ENCODE data around the gene KCNAB1. TPM values are rescaled to one million over a fixed set of nuclear protein-coding genes. Genes with fewer than 3 reads are reported as not detected.

Gene KCNAB1
- total RNA-seq, 1 experiment from 2014 or later, result 1.4 TPM

DNA sequence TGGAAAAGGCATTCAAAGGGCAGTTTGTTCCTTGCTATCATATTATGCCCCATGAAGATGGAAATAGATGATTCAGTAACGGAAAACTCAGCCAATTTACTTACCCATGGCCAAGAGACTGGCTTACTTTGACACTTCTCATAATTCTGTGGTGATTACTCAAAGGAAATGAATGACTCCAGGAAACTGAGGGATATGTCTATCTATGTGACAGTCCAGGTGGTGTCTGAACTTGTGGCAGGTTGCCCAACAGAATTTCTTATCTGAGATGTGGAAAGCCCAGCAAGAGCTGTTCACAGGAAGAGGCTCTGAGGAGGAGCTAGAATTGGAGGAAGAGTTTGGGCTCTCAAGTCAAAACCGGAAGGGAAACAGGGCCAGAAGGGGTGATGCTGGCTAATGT lies 91.2 kb downstream of the KCNAB1 start:
- Histone ChIP-seq H3K9me2 (ENCODE audit: insufficient read depth) (0 out of 2 replicates have a peak, but pooled peaks cover 9% of the 10 kb centered on the region), H3K4me3 (no peak overlapping the region), H2AFZ (no peak overlapping the region), H3K79me2 (ENCODE audit: low read depth) (no peaks in the 10 kb centered on the region), H3K9me3 (ENCODE audit: insufficient read depth, low read depth) (no peaks in the 10 kb centered on the region; the same call in 1 of the 2 replicates), H4K20me1 (ENCODE audit: insufficient read depth) (no peaks in the 10 kb centered on the region), H3F3A (ENCODE audit: insufficient read depth, low read depth) (no peaks in the 10 kb centered on the region), H3K27me3 (ENCODE audit: insufficient read depth, low read depth) (no peaks in the 10 kb centered on the region), H3K36me3 (ENCODE audit: low read depth) (no peaks in the 10 kb centered on the region), H3K4me2 (no peak overlapping the region), H3K27ac (no peak overlapping the region), H3K4me1 (replicated peaks; ENCODE audit: insufficient read depth) (no peaks in the 10 kb centered on the region)
- CTCF ChIA-PET, result no interaction called here
- TF ChIP-seq CTCF (conservative IDR thresholded peaks at IDR 0.05) (no peak), EZH2 (IDR thresholded peaks at IDR 0.05; ENCODE audit: low read depth) (no peak)
- no peak for DNase-seq
- POLR2A ChIA-PET (ENCODE audit: unreplicated experiment), result interaction anchor here (0.6 to 0.7 kb wide), 2 partner anchors 243 to 876 kb away, joined by 3 read pairs; no protein-coding TSS in a partner anchor
- no TSS peak for BruUV-seq (replicated peaks)
- intact Hi-C loops (cut with micrococcal nuclease; ENCODE audit: unreplicated experiment), result no loop called here

- H3K9me2 ChIP-seq (ENCODE audit: insufficient read depth), result no peaks in the 10 kb centered on the region
- H2AFZ ChIP-seq, result no peak overlapping the region
- no peaks in the 10 kb centered on the region for H4K20me1 ChIP-seq (ENCODE audit: insufficient read depth)
- H3K27me3 ChIP-seq (ENCODE audit: insufficient read depth, low read depth), result no peaks in the 10 kb centered on the region
- no peak overlapping the region for H3K27ac ChIP-seq
- no peaks in the 10 kb centered on the region for H3K36me3 ChIP-seq (ENCODE audit: low read depth)
- no peak overlapping the region for H3K4me2 ChIP-seq
- no peaks in the 10 kb centered on the region for H3K79me2 ChIP-seq (ENCODE audit: low read depth)
- no peak for DNase-seq
- no TSS peak for BruUV-seq (replicated peaks)
- CTCF ChIA-PET, result no interaction called here
- intact Hi-C loops (cut with micrococcal nuclease; ENCODE audit: unreplicated experiment), result no loop called here
- POLR2A ChIA-PET (ENCODE audit: unreplicated experiment), result no interaction called here
- H3F3A ChIP-seq (ENCODE audit: insufficient read depth, low read depth), result no peaks in the 10 kb centered on the region
- H3K4me3 ChIP-seq, result no peak overlapping the region
- TF ChIP-seq CTCF (conservative IDR thresholded peaks at IDR 0.05) (no peak), EZH2 (IDR thresholded peaks at IDR 0.05; ENCODE audit: low read depth) (no peak)
- peaks cover 11% of the 10 kb centered on the region for H3K4me1 ChIP-seq (replicated peaks; ENCODE audit: insufficient read depth)
- H3K9me3 ChIP-seq (ENCODE audit: insufficient read depth, low read depth), result no peaks in the 10 kb centered on the region; the same call in 1 of the 2 replicates
Observed at GRCh38 chr3:156214676-156215075, 94.3 kb downstream of the KCNAB1 start.

DNA sequence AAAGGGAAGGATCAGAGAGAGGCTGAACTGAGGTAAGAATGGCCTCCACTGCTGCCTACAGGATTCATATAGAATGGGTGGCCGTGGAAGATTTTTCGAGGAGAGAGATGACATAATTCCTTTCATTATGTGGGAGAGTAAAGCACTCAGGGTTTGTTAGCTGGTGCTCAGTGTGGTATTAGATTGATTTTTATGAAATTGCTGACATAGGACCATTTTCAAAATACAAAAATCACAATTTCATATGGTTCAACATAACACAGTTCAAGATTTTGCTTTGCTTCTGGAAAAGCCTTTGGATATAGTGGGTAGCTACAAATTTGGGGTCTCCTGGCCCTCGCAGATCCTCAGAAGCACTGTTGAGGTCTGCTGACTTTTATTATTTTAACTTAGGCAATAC lies 95.4 kb downstream of the KCNAB1 start:
- DNase-seq, result no peak
- no TSS peak for BruUV-seq (replicated peaks)
- Histone ChIP-seq H3K79me2 (ENCODE audit: low read depth) (no peaks in the 10 kb centered on the region), H3K27ac (no peak overlapping the region), H4K20me1 (ENCODE audit: insufficient read depth) (no peaks in the 10 kb centered on the region), H3K9me3 (ENCODE audit: insufficient read depth, low read depth) (no peaks in the 10 kb centered on the region), H3K4me2 (no peak overlapping the region), H2AFZ (no peak overlapping the region), H3K4me3 (no peak overlapping the region), H3F3A (ENCODE audit: insufficient read depth, low read depth) (no peaks in the 10 kb centered on the region), H3K27me3 (ENCODE audit: insufficient read depth, low read depth) (no peaks in the 10 kb centered on the region), H3K36me3 (ENCODE audit: low read depth) (no peaks in the 10 kb centered on the region), H3K4me1 (replicated peaks; ENCODE audit: insufficient read depth) (peaks cover 11% of the 10 kb centered on the region), H3K9me2 (ENCODE audit: insufficient read depth) (no peaks in the 10 kb centered on the region)
- CTCF ChIA-PET, result no interaction called here
- intact Hi-C loops (cut with micrococcal nuclease; ENCODE audit: unreplicated experiment), result no loop called here
- TF ChIP-seq CTCF (conservative IDR thresholded peaks at IDR 0.05) (no peak), EZH2 (IDR thresholded peaks at IDR 0.05; ENCODE audit: low read depth) (no peak)
- POLR2A ChIA-PET (ENCODE audit: unreplicated experiment), result no interaction called here

Data from PC-9 (cell line).